Endothelial cell of umbilical vein (primary cell): ENCODE measurements around the gene NHSL2. TPM values are rescaled to one million over a fixed set of nuclear protein-coding genes. Genes with fewer than 3 reads are reported as not detected.

Experiments
- BruUV-seq: library from RNA; stranded (reverse); fragments of 400-500 nt; replicated peaks from 2 replicates; lab custom pipeline; 2021; lab: Mats Ljungman, UMichigan
- CTCF ChIA-PET: fragments of 300-600, 350-600 bp; sonication (Branson Sonifier 250); formaldehyde crosslinking; loops from one replicate; lab custom pipeline; 2021; ENCODE audit warnings: antibody characterized with exemption, inconsistent platforms; lab: Charles Lee
- POLR2A ChIA-PET: fragments of 300-600, 350-600 bp; sonication (Branson Sonifier 250); formaldehyde crosslinking; loops from one replicate; lab custom pipeline; 2021; ENCODE audit warnings: antibody characterized with exemption, inconsistent platforms; lab: Charles Lee
- DNase-seq: peaks from one replicate; pipeline ENCODE4 v3.0.0-alpha.2; 2011; ENCODE audit warnings: low read depth, low spot score
- FAIRE-seq: peaks from 2 replicates; lab custom pipeline; 2011; peaks lifted over from hg19 to GRCh38; lab: Jason Lieb, UNC
- H2AFZ ChIP-seq: 2 replicates; pipeline ENCODE4 v1.6.0; 2012; ENCODE audit warnings: low read depth, low read length, control low read depth, inconsistent platforms
- H3K27ac ChIP-seq: 2 replicates; pipeline ENCODE4 v1.5.1; 2011; ENCODE audit warnings: low read depth, mild to moderate bottlenecking, control low read depth, low read length, moderate library complexity; ENCODE audit not compliant: insufficient read depth
- H3K27me3 ChIP-seq, 2 experiments: 2 replicates each; pipeline versions ENCODE4 v1.6.0 to v1.6.1; 2011; ENCODE audit warnings: low read length in 2 of 2, mixed read lengths in 1 of 2; ENCODE audit not compliant: control insufficient read depth in 2 of 2, insufficient read depth in 2 of 2
- H3K36me3 ChIP-seq, 2 experiments: 2 replicates in 1 of 2; 3 replicates in 1 of 2; pipeline ENCODE4 v1.5.1; 2011; ENCODE audit warnings: low read length in 2 of 2, mild to moderate bottlenecking in 1 of 2, moderate library complexity in 1 of 2; ENCODE audit not compliant: control insufficient read depth in 2 of 2, insufficient read depth in 2 of 2; ENCODE audit errors: extremely low read depth in 1 of 2
- H3K4me1 ChIP-seq: 3 replicates; pipeline ENCODE4 v1.5.1; 2011; ENCODE audit warnings: mild to moderate bottlenecking, low read length; ENCODE audit not compliant: control insufficient read depth, insufficient read depth; ENCODE audit errors: extremely low read depth
- H3K4me2 ChIP-seq: 2 replicates; pipeline ENCODE4 v1.6.1; 2011; ENCODE audit warnings: low read length, control low read depth, mixed read lengths; ENCODE audit not compliant: insufficient read depth
- H3K4me3 ChIP-seq, 3 experiments: fragments of 200-600 bp in 1 of 3; sonication (generic), shearing (Covaris generic) in 1 of 3; replicated peaks in 1 of 3; 2 replicates each; pipeline ENCODE4 v1.5.1; 2011 to 2016; ENCODE audit warnings: control low read depth in 3 of 3, low read length in 3 of 3, mild to moderate bottlenecking in 2 of 3, inconsistent platforms in 1 of 3, low read depth in 1 of 3, moderate library complexity in 1 of 3; ENCODE audit not compliant: insufficient read depth in 1 of 3
- H3K79me2 ChIP-seq: 2 replicates; pipeline ENCODE4 v1.6.0; 2012; ENCODE audit warnings: low read length, inconsistent platforms; ENCODE audit not compliant: control insufficient read depth, insufficient read depth
- H3K9ac ChIP-seq: replicated peaks from 2 replicates; pipeline ENCODE3; 2011; ENCODE audit warnings: low read length, control low read depth; ENCODE audit not compliant: insufficient read depth; ENCODE audit errors: extremely low read depth
- H3K9me1 ChIP-seq: replicated peaks from 3 replicates; pipeline ENCODE4 v1.6.0; 2011; ENCODE audit warnings: mild to moderate bottlenecking, low read length; ENCODE audit not compliant: control insufficient read depth, insufficient read depth; ENCODE audit errors: extremely low read depth
- H3K9me3 ChIP-seq: replicated peaks from 2 replicates; pipeline ENCODE4 v1.5.1; 2012; ENCODE audit warnings: low read length, inconsistent platforms; ENCODE audit not compliant: control insufficient read depth, insufficient read depth
- H4K20me1 ChIP-seq: replicated peaks from 2 replicates; pipeline ENCODE3; 2011; ENCODE audit warnings: mild to moderate bottlenecking, low read length; ENCODE audit not compliant: control insufficient read depth, insufficient read depth; ENCODE audit errors: extremely low read depth
- CTCF ChIP-seq, 2 donors: IDR thresholded peaks; 1 replicate in 1 of 2; 2 replicates in 1 of 2; pipeline ENCODE4 v1.5.1; 2011; ENCODE audit warnings: low read length in 2 of 2, mild to moderate bottlenecking in 2 of 2, moderate library complexity in 2 of 2, control low read depth in 1 of 2, inconsistent platforms in 1 of 2, low read depth in 1 of 2; ENCODE audit not compliant: insufficient read depth in 1 of 2; ENCODE audit errors: extremely low read depth in 1 of 2
- EZH2 ChIP-seq: IDR thresholded peaks from 2 replicates; pipeline ENCODE4 v1.6.1; 2012; ENCODE audit warnings: borderline replicate concordance, low read depth, mild to moderate bottlenecking, moderate library complexity, low read length, inconsistent platforms; ENCODE audit not compliant: severe bottlenecking
- FOS ChIP-seq: IDR thresholded peaks from 2 replicates; pipeline ENCODE4 v1.6.1; 2011; ENCODE audit warnings: mild to moderate bottlenecking, low read length, moderate library complexity, borderline replicate concordance; ENCODE audit not compliant: insufficient read depth
- GATA2 ChIP-seq: IDR thresholded peaks from 2 replicates; pipeline ENCODE4 v1.7.0; 2011; ENCODE audit warnings: low read depth, mild to moderate bottlenecking, moderate library complexity, mixed read lengths, low read length; ENCODE audit not compliant: insufficient read length, insufficient read depth
- JUN ChIP-seq: IDR thresholded peaks from 2 replicates; pipeline ENCODE4 v1.6.1; 2011; ENCODE audit warnings: borderline replicate concordance, low read depth; ENCODE audit not compliant: insufficient read length, insufficient read depth
- MAX ChIP-seq: IDR thresholded peaks from 2 replicates; pipeline ENCODE4 v1.6.1; 2011; ENCODE audit not compliant: insufficient read depth, insufficient read length
- MYC ChIP-seq: IDR thresholded peaks from one replicate; pipeline ENCODE4 v1.6.1; 2011; ENCODE audit warnings: mild to moderate bottlenecking, low read depth, low read length
- POLR2A ChIP-seq: IDR thresholded peaks from 2 replicates; pipeline ENCODE4 v1.6.1; 2012; ENCODE audit warnings: low read depth, mild to moderate bottlenecking, control low read depth, low read length
- POLR2AphosphoS5 ChIP-seq: IDR thresholded peaks from 2 replicates; pipeline ENCODE4 v1.6.1; 2012; ENCODE audit warnings: low read depth, mild to moderate bottlenecking, control low read depth, low read length, moderate library complexity; ENCODE audit not compliant: insufficient read depth
- dilution Hi-C: fragments of 300-500 bp; cut with MboI; formaldehyde crosslinking; loops from one replicate; pipeline ENCODE4 v1.15.0; 2019; ENCODE audit warnings: low sequenced_read_pairs; ENCODE audit not compliant: extremely low pct_ligation_motif_present
- intact Hi-C: fragments of 100-400 bp; cut with micrococcal nuclease; formaldehyde crosslinking; loops from one replicate; pipeline ENCODE4 v1.10.0; 2022
- polyA plus RNA-seq, 4 experiments: library from polyadenylated mRNA; depleted of rRNA in 3 of 4; stranded (reverse) in 3 of 4; unstranded in 1 of 4; fragments of >200 nt; gene quantifications; 2 replicates each; pipeline versions ENCODE4 v1.2.1 to v1.2.3, GENCODE V29; 2011 to 2012; ENCODE audit warnings: missing spikeins in 1 of 4
- total RNA-seq: library from RNA; stranded (reverse); gene quantifications from 2 replicates; pipeline ENCODE4 v1.2.3, GENCODE V29; 2021

Gene NHSL2
- total and polyA plus RNA-seq, 2 donors (not counting 3 experiments of a cell fraction or from before 2014, with no cell fraction given): 23.5 to 49.9 TPM

GRCh38 chrX:72123471-72124185 lies 213.0 kb downstream of the NHSL2 start:
- intact Hi-C loops (no loop called here), dilution Hi-C loops (no loop called here)
- FAIRE-seq (peak; percentile 79), DNase-seq (peak; percentile 52)
- Histone ChIP-seq H3K9me3 (no peaks in the 10 kb centered on the region), H3K79me2 (peaks cover 28% of the 10 kb centered on the region), H4K20me1 (no peaks in the 10 kb centered on the region), H3K27me3 (no peaks in the 10 kb centered on the region), H3K4me1 (peaks cover 56% of the 10 kb centered on the region), H2AFZ (no peak overlapping the region), H3K9me1 (no peaks in the 10 kb centered on the region), H3K27ac (peak overlapping the region; percentile 43), H3K4me3 (no peak overlapping the region), H3K36me3 (no peaks in the 10 kb centered on the region), H3K9ac (no peak overlapping the region), H3K4me2 (no peak overlapping the region)
- TF ChIP-seq GATA2: no peak
- TF ChIP-seq POLR2A: no peak
- TF ChIP-seq CTCF (IDR thresholded peaks at IDR 0.05; ENCODE audit: extremely low read depth in 1 of 2, insufficient read depth in 1 of 2, low read depth in 1 of 2, low read length in 2 of 2): no peak
- no peak for TF ChIP-seq JUN
- TF ChIP-seq MYC: no peak
- no peak for TF ChIP-seq EZH2
- no peak for TF ChIP-seq POLR2AphosphoS5
- TF ChIP-seq FOS: no peak
- TF ChIP-seq MAX: no peak
- ChIA-PET CTCF (interaction anchor here (1.2 to 8.0 kb wide), 2 partner anchors 43 to 103 kb away, joined by 3 to 122 read pairs; no protein-coding TSS in a partner anchor), POLR2A (no interaction called here)
- no TSS peak for BruUV-seq
